Measurements from ENCODE around the gene ZSCAN12.

DNA sequence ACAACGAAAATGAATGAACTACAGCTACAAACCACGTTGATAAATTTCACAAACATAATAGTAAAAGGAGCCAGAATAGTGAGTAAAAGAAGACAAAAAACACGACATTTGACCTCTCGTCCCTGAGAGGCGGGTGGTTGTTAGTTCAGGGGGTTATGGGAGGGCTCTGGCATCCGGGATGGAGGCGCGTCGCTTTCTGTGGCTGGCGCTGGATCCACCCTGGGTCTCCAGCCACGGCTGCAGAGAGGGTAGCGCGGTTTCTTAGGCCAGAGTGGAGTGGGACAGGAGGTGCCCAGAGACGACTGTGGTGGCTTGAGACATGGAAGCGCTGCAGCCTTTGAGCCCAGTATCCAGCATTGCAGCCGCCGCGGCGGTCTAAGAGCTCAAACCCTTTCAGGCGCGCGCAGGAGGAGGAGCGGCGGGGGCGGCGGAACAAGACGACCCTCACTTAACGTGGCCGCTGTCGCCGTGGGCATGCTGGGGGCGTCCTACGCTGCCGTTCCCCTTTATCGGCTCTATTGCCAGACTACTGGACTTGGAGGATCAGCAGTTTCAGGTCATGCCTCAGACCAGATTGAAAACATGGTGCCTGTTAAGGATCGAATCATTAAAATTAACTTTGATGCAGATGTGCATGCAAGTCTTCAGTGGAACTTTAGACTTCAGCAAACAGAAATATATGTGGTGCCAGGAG, 47.4 kb upstream of the ZSCAN12 start:
- TF ChIP-seq EZH2 (IDR thresholded peaks at IDR 0.05; ENCODE audit: insufficient read depth, poor library complexity, severe bottlenecking): no peak
- TF ChIP-seq EZH2phosphoT487 (IDR thresholded peaks at IDR 0.05; ENCODE audit: insufficient read depth, low read depth): no peak
